Measurements from ENCODE around the gene TTLL10. TPM values are rescaled to one million over a fixed set of nuclear protein-coding genes. Genes with fewer than 3 reads are reported as not detected.

Gene TTLL10
- total RNA-seq, 1 experiment from 2014 or later: 0.68 TPM

DNA sequence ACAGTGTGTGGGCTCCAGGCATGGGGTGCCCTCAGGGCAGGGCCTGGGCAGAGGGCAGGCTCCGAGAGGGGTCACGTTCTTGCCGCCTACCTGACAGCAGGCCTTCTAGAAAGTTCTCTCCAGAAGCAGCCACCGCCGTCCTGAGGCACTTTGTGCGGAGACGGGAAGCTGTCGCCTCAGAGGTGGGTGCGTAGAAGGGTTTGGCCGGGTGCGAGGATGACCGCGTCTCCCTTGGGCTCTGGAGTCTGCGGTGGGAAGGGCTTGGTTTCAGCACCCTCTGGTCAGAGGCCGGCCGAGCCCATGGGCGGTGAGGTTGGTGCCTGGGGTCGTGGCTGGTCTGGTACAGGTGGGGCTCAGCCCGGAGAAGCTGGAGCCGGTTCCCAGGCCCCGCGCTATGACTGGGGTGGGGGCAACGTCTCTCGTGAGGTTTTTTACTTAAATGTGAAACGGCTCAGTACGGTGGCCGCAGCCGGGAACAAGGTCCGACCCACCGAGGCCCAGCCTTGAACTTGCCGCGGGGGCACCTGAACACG lies 10.1 kb upstream of the TTLL10 start:
- Histone ChIP-seq H2BK20ac (ENCODE audit: low read depth, low read length, poor library complexity, severe bottlenecking) (no peak overlapping the region), H3K79me1 (ENCODE audit: insufficient read depth, low read depth, low read length, poor library complexity, severe bottlenecking) (no peaks in the 10 kb centered on the region), H2AFZ (ENCODE audit: low read length) (no peak overlapping the region), H3K79me2 (ENCODE audit: insufficient read depth, low read length) (no peaks in the 10 kb centered on the region), H4K20me1 (ENCODE audit: control insufficient read depth, insufficient read depth, insufficient read length) (no peaks in the 10 kb centered on the region), H3K4me1 (ENCODE audit: insufficient read depth, low read length) (no peaks in the 10 kb centered on the region), H2BK5ac (ENCODE audit: insufficient read length, low read length) (no peak overlapping the region), H3K56ac (ENCODE audit: insufficient read length, low read depth, low read length) (no peak overlapping the region), H3K9ac (ENCODE audit: extremely low read depth, insufficient read length, low read length) (no peak overlapping the region), H2AK5ac (ENCODE audit: insufficient read length, low read length) (no peak overlapping the region), H4K8ac (replicated peaks; ENCODE audit: insufficient read length, low read depth, low read length) (no peak overlapping the region), H3K4ac (ENCODE audit: low read depth, low read length) (no peak overlapping the region), H2BK12ac (ENCODE audit: insufficient read length, low read depth, low read length) (no peak overlapping the region), H3K23me2 (ENCODE audit: insufficient read length, low read depth, low read length, poor library complexity, severe bottlenecking) (peaks cover 3% of the 10 kb centered on the region), H4K91ac (ENCODE audit: insufficient read length, low read depth, low read length) (no peak overlapping the region), H3K4me2 (ENCODE audit: insufficient read depth, insufficient read length, low read length) (no peak overlapping the region), H4K5ac (ENCODE audit: insufficient read length, low read depth, low read length) (no peak overlapping the region), H3K9me3 (ENCODE audit: control insufficient read depth, low read depth, low read length) (no peaks in the 10 kb centered on the region), H3K27ac (ENCODE audit: insufficient read length, low read depth, low read length) (no peak overlapping the region), H2BK15ac (ENCODE audit: low read depth, low read length) (no peak overlapping the region), H3K27me3 (ENCODE audit: insufficient read depth, low read length) (no peaks in the 10 kb centered on the region), H2BK120ac (ENCODE audit: low read depth, low read length, poor library complexity, severe bottlenecking) (no peak overlapping the region), H3K18ac (ENCODE audit: insufficient read length, low read depth, low read length) (no peak overlapping the region), H3K23ac (ENCODE audit: insufficient read length, low read depth, low read length) (no peak overlapping the region), H3K14ac (ENCODE audit: insufficient read depth, low read length) (peak overlapping the region; percentile 78), H3T11ph (ENCODE audit: low read length) (no peak overlapping the region)
- Mint-ChIP-seq H3K4me3 (peak overlapping the region; percentile 39 to 74; a peak in 3 of 5 replicates), H3K4me1 (peaks cover 15 to 28% of the 10 kb centered on the region in 2 experiments), H3K36me3 (ENCODE audit: insufficient read depth in 1 of 3, low read depth in 3 of 3) (peaks cover 0 to 3% (median 0%) of the 10 kb centered on the region in 3 experiments; a peak in 3 of 7 replicates), H3K9me3 (no peaks in the 10 kb centered on the region), H3K27me3 (ENCODE audit: low read depth) (peaks cover 3% of the 10 kb centered on the region), H3K27ac (peak overlapping the region in 2 of 3 experiments; percentile 61 to 79; a peak in 3 of 7 replicates)
- TF ChIP-seq, protein P1, sequence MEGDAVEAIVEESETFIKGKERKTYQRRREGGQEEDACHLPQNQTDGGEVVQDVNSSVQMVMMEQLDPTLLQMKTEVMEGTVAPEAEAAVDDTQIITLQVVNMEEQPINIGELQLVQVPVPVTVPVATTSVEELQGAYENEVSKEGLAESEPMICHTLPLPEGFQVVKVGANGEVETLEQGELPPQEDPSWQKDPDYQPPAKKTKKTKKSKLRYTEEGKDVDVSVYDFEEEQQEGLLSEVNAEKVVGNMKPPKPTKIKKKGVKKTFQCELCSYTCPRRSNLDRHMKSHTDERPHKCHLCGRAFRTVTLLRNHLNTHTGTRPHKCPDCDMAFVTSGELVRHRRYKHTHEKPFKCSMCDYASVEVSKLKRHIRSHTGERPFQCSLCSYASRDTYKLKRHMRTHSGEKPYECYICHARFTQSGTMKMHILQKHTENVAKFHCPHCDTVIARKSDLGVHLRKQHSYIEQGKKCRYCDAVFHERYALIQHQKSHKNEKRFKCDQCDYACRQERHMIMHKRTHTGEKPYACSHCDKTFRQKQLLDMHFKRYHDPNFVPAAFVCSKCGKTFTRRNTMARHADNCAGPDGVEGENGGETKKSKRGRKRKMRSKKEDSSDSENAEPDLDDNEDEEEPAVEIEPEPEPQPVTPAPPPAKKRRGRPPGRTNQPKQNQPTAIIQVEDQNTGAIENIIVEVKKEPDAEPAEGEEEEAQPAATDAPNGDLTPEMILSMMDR (conservative IDR thresholded peaks at IDR 0.05): no peak
- no peak for DNase-seq
- no CpG with 5 or more reads among the region's 33 CpGs for WGBS (ENCODE audit: extremely low coverage, insufficient read length, low lambda C conversion rate)

Measured in H9 (cell line).